ENCODE data around the gene PLCG1. TPM values are rescaled to one million over a fixed set of nuclear protein-coding genes. Genes with fewer than 3 reads are reported as not detected.

Gene PLCG1
- total RNA-seq, 2 donors from 2014 or later = 227 to 257 TPM

GRCh38 chr20:41201760-41202159, 64.4 kb downstream of the PLCG1 start:
- H3K27ac ChIP-seq (ENCODE audit: low read depth, low read length) = no peak overlapping the region
- H3K27me3 ChIP-seq (ENCODE audit: control insufficient read depth, insufficient read depth, low read length, poor library complexity, severe bottlenecking) = no peaks in the 10 kb centered on the region
- no peak for TF ChIP-seq CTCF (conservative IDR thresholded peaks at IDR 0.05)
- DNase-seq = no peak
- H3K9ac ChIP-seq (ENCODE audit: extremely low read depth, low read length, poor library complexity, severe bottlenecking) = no peak overlapping the region
- peaks cover 4% of the 10 kb centered on the region for H3K4me1 ChIP-seq (ENCODE audit: control insufficient read depth, insufficient read depth, low read length)
- Mint-ChIP-seq H3K27me3 (ENCODE audit: insufficient read depth) (peaks cover 3% of the 10 kb centered on the region), H3K27ac (no peak overlapping the region), H3K9me3 (peaks cover 15% of the 10 kb centered on the region), H3K36me3 (ENCODE audit: low read depth) (peaks cover 6% of the 10 kb centered on the region), H3K4me3 (no peak overlapping the region), H3K4me1 (peaks cover 12% of the 10 kb centered on the region)
- WGBS, 2 experiments (ENCODE audit: insufficient coverage in 1 of 2, insufficient read length in 1 of 2) = 93% methylated on average over 6 to 8 of the region's 8 CpGs
- no peak overlapping the region for H3K4me3 ChIP-seq (ENCODE audit: low read length)
- no peaks in the 10 kb centered on the region for H3K36me3 ChIP-seq (ENCODE audit: control insufficient read depth, insufficient read depth, low read length)
- peaks cover 22% of the 10 kb centered on the region for H3K9me3 ChIP-seq (ENCODE audit: control insufficient read depth, low read length)

DNA sequence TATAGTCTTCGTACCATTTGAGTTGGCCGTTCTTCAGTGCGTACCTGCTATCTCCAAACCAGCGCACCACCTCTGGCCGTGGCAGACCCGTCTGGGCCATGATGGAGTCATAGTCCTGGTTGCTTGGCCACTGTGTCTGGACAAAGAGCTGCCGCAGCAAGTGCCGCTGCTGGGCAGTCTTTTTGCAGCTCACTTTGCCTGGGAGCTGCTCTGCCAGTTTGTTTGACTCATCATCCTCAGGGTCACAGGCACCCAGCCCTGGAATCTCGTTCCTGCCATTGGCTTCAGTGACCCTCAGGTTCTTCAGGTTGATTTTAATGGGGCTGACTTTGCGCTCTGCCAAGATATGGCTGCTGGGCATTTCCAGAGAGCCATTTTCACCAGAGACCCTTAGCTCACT, 65.1 kb downstream of the PLCG1 start:
- Mint-ChIP-seq H3K27me3 (ENCODE audit: insufficient read depth) (peaks cover 5% of the 10 kb centered on the region), H3K4me3 (no peak overlapping the region), H3K27ac (no peak overlapping the region), H3K36me3 (ENCODE audit: low read depth) (peaks cover 6% of the 10 kb centered on the region), H3K9me3 (peaks cover 15% of the 10 kb centered on the region), H3K4me1 (peaks cover 12% of the 10 kb centered on the region)
- no peak for TF ChIP-seq CTCF (conservative IDR thresholded peaks at IDR 0.05)
- Histone ChIP-seq H3K4me3 (ENCODE audit: low read length) (no peak overlapping the region), H3K4me1 (ENCODE audit: control insufficient read depth, insufficient read depth, low read length) (peaks cover 4% of the 10 kb centered on the region), H3K9ac (ENCODE audit: extremely low read depth, low read length, poor library complexity, severe bottlenecking) (no peak overlapping the region), H3K9me3 (ENCODE audit: control insufficient read depth, low read length) (peaks cover 22% of the 10 kb centered on the region), H3K27me3 (ENCODE audit: control insufficient read depth, insufficient read depth, low read length, poor library complexity, severe bottlenecking) (no peaks in the 10 kb centered on the region), H3K27ac (ENCODE audit: low read depth, low read length) (no peak overlapping the region), H3K36me3 (ENCODE audit: control insufficient read depth, insufficient read depth, low read length) (no peaks in the 10 kb centered on the region)
- 92 to 95% methylated on average over 9 to 10 of the region's 10 CpGs for WGBS, 2 experiments (ENCODE audit: insufficient coverage in 1 of 2, insufficient read length in 1 of 2)
- no peak for DNase-seq

GRCh38 chr20:41203660-41204059, 66.3 kb downstream of the PLCG1 start:
- WGBS, 2 experiments (ENCODE audit: insufficient coverage in 1 of 2, insufficient read length in 1 of 2) = 82 to 92% methylated on average over 2 to 9 of the region's 9 CpGs
- no peaks in the 10 kb centered on the region for H3K27me3 ChIP-seq (ENCODE audit: control insufficient read depth, insufficient read depth, low read length, poor library complexity, severe bottlenecking)
- H3K4me1 Mint-ChIP-seq = peaks cover 12% of the 10 kb centered on the region

More at GRCh38 chr20:41203660-41204059, 66.3 kb downstream of the PLCG1 start:
- H3K9me3 ChIP-seq (ENCODE audit: control insufficient read depth, low read length) = peaks cover 14% of the 10 kb centered on the region
- Mint-ChIP-seq H3K27me3 (ENCODE audit: insufficient read depth) (peaks cover 5% of the 10 kb centered on the region), H3K9me3 (peaks cover 10% of the 10 kb centered on the region), H3K27ac (no peak overlapping the region), H3K4me3 (no peak overlapping the region), H3K36me3 (ENCODE audit: low read depth) (peaks cover 4% of the 10 kb centered on the region)
- H3K4me3 ChIP-seq (ENCODE audit: low read length) = no peak overlapping the region
- no peaks in the 10 kb centered on the region for H3K36me3 ChIP-seq (ENCODE audit: control insufficient read depth, insufficient read depth, low read length)
- DNase-seq = no peak
- peaks cover 4% of the 10 kb centered on the region for H3K4me1 ChIP-seq (ENCODE audit: control insufficient read depth, insufficient read depth, low read length)
- no peak overlapping the region for H3K27ac ChIP-seq (ENCODE audit: low read depth, low read length)
- TF ChIP-seq CTCF (conservative IDR thresholded peaks at IDR 0.05) = no peak
- H3K9ac ChIP-seq (ENCODE audit: extremely low read depth, low read length, poor library complexity, severe bottlenecking) = no peak overlapping the region
